H1 (cell line): Measurements from ENCODE around the gene PSD. TPM values are rescaled to one million over a fixed set of nuclear protein-coding genes. Genes with fewer than 3 reads are reported as not detected.

ENCODE experiments used
- ASH2L ChIP-seq: fragments of 200-600, 300-600 bp; sonication (generic); IDR thresholded peaks from one replicate; pipeline ENCODE4 v1.7.1; 2017; ENCODE audit warnings: low read length
- CBX8 ChIP-seq: fragments of 300-800, 300-1000 bp; sonication (generic); IDR thresholded peaks from 2 replicates; pipeline ENCODE4 v1.7.1; 2016; ENCODE audit warnings: low read depth, low read length, borderline replicate concordance
- CHD7 ChIP-seq: fragments of 300-600 bp; sonication (generic); IDR thresholded peaks from 2 replicates; pipeline ENCODE4 v1.7.1; 2012; ENCODE audit warnings: low read length, moderate library complexity, mild to moderate bottlenecking, inconsistent platforms; ENCODE audit not compliant: insufficient replicate concordance
- CREB1 ChIP-seq: IDR thresholded peaks from 2 replicates; pipeline ENCODE4 v1.6.1; 2012; ENCODE audit warnings: inconsistent platforms
- SIX5 ChIP-seq: IDR thresholded peaks from 2 replicates; pipeline ENCODE4 v1.6.1; 2011; ENCODE audit warnings: mild to moderate bottlenecking, low read depth, low read length
- SP2 ChIP-seq: IDR thresholded peaks from 2 replicates; pipeline ENCODE4 v1.6.1; 2012; ENCODE audit warnings: mild to moderate bottlenecking, low read length, inconsistent platforms
- polyA plus RNA-seq, 7 experiments: library from polyadenylated mRNA; depleted of rRNA in 3 of 7; stranded (reverse) in 5 of 7; unstranded in 2 of 7; fragments of >200 nt in 5 of 7; fragments of 200-250 nt in 2 of 7; gene quantifications; 1 replicate in 5 of 7; 2 replicates in 1 of 7; 4 replicates in 1 of 7; pipeline versions ENCODE4 v1.2.1 to v1.2.3, GENCODE V29; 2011 to 2013; ENCODE audit warnings: missing spikeins in 2 of 7, mixed read lengths in 2 of 7
- total RNA-seq: library from RNA; stranded (reverse); fragmentation: NEBNext Ultra II Directional; extraction: Animal tissue kit (Norgen Biotek cat#: 25700); gene quantifications from 2 replicates; pipeline ENCODE4 v1.2.1, GENCODE V29; 2021

PSD gene
- total and polyA plus RNA-seq, 2 of the 8 experiments (the other 6 are each of a cell fraction or from before 2014, with no cell fraction given) = 5.4 to 6.0 TPM

GRCh38 chr10:102403115-102403514 is 15.5 kb downstream of the PSD start (continued):
- no peak for TF ChIP-seq CHD7
- TF ChIP-seq SP2 = no peak
- no peak for TF ChIP-seq SIX5
- no peak for TF ChIP-seq ASH2L
- no peak for TF ChIP-seq CBX8
- TF ChIP-seq CREB1 = no peak
